ENCODE data around the gene PRM1. TPM values are rescaled to one million over a fixed set of nuclear protein-coding genes. Genes with fewer than 3 reads are reported as not detected.
A peak's percentile ranks its signal among the peaks of the same experiment; 100 is the strongest.

PRM1 gene
- total and polyA plus RNA-seq, 2 of the 13 experiments (the other 11 are each of a cell fraction or from before 2014, with no cell fraction given): not detected

DNA sequence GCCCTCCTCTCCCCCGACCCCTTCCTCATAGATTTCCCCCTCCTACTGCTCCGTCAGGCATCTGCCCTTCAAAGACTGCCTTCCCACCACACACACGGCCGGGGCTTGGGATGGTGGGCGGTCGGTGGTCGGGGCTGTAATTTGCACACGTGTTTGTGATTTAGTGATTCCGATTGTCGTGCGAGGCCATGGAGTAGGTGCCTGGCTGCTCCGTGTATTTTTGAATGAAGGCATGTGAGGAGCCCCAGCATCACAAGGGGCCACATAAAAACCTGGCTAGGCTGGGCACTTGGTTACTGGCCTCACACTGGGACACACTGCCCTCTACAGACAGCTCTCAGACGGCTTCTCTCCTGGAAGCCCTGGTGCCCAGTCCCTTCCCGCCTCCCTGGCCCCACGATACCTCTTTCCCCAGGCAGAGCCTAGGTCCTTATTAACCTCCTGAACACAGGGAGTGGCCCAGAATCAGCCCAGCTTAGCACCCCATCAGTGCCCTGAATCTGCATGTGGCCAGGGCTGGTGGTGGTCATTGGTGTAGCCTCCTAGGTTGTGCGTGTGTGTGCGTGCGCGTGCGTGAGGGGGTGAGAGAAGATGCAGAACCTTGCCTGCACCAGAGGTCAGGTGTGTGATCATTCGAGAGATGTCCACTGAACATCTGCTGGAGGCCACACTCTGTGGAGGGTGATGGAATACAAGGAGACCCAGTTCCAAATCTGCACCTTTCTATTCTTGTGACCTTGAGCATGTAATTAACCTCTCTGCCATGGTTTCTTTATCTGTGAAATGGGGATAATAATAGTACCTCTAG is 23.8 kb downstream of the PRM1 start (continued):
- no peak for TF ChIP-seq ZSCAN30 (CRISPR knock-in tag; IDR thresholded peaks at IDR 0.05)
- peak; percentile 80; the same call in 1 of the 2 replicates for TF ChIP-seq ZNF253 (CRISPR knock-in tag; IDR thresholded peaks at IDR 0.05; ENCODE audit: borderline replicate concordance)
- TF ChIP-seq MAFG (CRISPR knock-in tag; IDR thresholded peaks at IDR 0.05): no peak
- TF ChIP-seq KDM4B (CRISPR knock-in tag; IDR thresholded peaks at IDR 0.05): peak; percentile 41; the same call in 1 of the 2 replicates
- TF ChIP-seq, protein P1, sequence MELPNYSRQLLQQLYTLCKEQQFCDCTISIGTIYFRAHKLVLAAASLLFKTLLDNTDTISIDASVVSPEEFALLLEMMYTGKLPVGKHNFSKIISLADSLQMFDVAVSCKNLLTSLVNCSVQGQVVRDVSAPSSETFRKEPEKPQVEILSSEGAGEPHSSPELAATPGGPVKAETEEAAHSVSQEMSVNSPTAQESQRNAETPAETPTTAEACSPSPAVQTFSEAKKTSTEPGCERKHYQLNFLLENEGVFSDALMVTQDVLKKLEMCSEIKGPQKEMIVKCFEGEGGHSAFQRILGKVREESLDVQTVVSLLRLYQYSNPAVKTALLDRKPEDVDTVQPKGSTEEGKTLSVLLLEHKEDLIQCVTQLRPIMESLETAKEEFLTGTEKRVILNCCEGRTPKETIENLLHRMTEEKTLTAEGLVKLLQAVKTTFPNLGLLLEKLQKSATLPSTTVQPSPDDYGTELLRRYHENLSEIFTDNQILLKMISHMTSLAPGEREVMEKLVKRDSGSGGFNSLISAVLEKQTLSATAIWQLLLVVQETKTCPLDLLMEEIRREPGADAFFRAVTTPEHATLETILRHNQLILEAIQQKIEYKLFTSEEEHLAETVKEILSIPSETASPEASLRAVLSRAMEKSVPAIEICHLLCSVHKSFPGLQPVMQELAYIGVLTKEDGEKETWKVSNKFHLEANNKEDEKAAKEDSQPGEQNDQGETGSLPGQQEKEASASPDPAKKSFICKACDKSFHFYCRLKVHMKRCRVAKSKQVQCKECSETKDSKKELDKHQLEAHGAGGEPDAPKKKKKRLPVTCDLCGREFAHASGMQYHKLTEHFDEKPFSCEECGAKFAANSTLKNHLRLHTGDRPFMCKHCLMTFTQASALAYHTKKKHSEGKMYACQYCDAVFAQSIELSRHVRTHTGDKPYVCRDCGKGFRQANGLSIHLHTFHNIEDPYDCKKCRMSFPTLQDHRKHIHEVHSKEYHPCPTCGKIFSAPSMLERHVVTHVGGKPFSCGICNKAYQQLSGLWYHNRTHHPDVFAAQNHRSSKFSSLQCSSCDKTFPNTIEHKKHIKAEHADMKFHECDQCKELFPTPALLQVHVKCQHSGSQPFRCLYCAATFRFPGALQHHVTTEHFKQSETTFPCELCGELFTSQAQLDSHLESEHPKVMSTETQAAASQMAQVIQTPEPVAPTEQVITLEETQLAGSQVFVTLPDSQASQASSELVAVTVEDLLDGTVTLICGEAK (IDR thresholded peaks at IDR 0.05): no peak
- TF ChIP-seq, protein P1 (CRISPR knock-in tag; IDR thresholded peaks at IDR 0.05): no peak; the same call in none of the 2 replicates
- TF ChIP-seq, protein P2, sequence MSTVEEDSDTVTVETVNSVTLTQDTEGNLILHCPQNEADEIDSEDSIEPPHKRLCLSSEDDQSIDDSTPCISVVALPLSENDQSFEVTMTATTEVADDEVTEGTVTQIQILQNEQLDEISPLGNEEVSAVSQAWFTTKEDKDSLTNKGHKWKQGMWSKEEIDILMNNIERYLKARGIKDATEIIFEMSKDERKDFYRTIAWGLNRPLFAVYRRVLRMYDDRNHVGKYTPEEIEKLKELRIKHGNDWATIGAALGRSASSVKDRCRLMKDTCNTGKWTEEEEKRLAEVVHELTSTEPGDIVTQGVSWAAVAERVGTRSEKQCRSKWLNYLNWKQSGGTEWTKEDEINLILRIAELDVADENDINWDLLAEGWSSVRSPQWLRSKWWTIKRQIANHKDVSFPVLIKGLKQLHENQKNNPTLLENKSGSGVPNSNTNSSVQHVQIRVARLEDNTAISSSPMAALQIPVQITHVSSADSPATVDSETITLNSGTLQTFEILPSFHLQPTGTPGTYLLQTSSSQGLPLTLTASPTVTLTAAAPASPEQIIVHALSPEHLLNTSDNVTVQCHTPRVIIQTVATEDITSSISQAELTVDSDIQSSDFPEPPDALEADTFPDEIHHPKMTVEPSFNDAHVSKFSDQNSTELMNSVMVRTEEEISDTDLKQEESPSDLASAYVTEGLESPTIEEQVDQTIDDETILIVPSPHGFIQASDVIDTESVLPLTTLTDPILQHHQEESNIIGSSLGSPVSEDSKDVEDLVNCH (CRISPR knock-in tag; IDR thresholded peaks at IDR 0.05): peak; percentile 86
- TF ChIP-seq ZNF605 (CRISPR knock-in tag; IDR thresholded peaks at IDR 0.05): peak; percentile 86; the same call in 1 of the 2 replicates
- TF ChIP-seq ZNF788 (CRISPR knock-in tag; IDR thresholded peaks at IDR 0.05; ENCODE audit: borderline replicate concordance): peak; percentile 82; the same call in 1 of the 2 replicates
- TF ChIP-seq KMT2B (CRISPR knock-in tag; IDR thresholded peaks at IDR 0.05): no peak
- peak; percentile 77 for TF ChIP-seq SAP130 (CRISPR knock-in tag; IDR thresholded peaks at IDR 0.05; ENCODE audit: low read depth)
- TF ChIP-seq POGZ (CRISPR knock-in tag; IDR thresholded peaks at IDR 0.05): peak; percentile 10
- peak; percentile 5 to 42; a peak in 2 of 4 replicates for TF ChIP-seq EP300 (IDR thresholded peaks at IDR 0.05; ENCODE audit: low read depth in 2 of 2, low read length in 2 of 2)
- no peak for TF ChIP-seq EP300 (CRISPR knock-in tag; IDR thresholded peaks at IDR 0.05; ENCODE audit: borderline replicate concordance)
- no peak for TF ChIP-seq HOXA7 (CRISPR knock-in tag; IDR thresholded peaks at IDR 0.05)
- no peak for TF ChIP-seq ZNF496 (CRISPR knock-in tag; IDR thresholded peaks at IDR 0.05; ENCODE audit: insufficient replicate concordance)
- TF ChIP-seq RAD21 (CRISPR knock-in tag; IDR thresholded peaks at IDR 0.05): peak; percentile 92
- TF ChIP-seq, protein P3, sequence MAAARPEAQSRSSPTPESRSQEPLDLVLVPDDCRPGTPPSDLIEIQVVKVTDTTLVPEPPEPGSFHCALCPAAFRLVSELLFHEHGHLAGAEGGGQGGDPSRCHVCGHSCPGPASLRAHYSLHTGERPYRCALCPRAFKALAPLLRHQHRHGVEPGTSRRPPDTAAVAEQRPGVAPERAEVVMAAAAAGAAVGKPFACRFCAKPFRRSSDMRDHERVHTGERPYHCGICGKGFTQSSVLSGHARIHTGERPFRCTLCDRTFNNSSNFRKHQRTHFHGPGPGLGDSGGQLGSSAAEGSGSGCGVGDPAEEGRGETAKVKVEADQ (CRISPR knock-in tag; IDR thresholded peaks at IDR 0.05; ENCODE audit: borderline replicate concordance): peak; percentile 50; the same call in 1 of the 2 replicates
